Endothelial cell of coronary artery (primary cell): ENCODE data around the gene ZNF287. TPM values are rescaled to one million over a fixed set of nuclear protein-coding genes. Genes with fewer than 3 reads are reported as not detected.

Experiments
- total RNA-seq: library from RNA; depleted of rRNA; stranded (reverse); fragments of >200 nt; gene quantifications from 2 replicates; pipeline ENCODE4 v1.2.3, GENCODE V29; 2014

ZNF287 gene
- 2.5 and 3.9 TPM in 2 replicates for total RNA-seq

GRCh38 chr17:16568541-16569357, at the start of gene ZNF287:
ZNF287 (minus strand) TSS chr17:16569204; CDS start chr17:16567731, 1,473 bp downstream.

Other genes starting within 250 kb of the ZNF287 start
- 27.0 and 39.9 TPM in 2 replicates for gene CENPV, start 215.7 kb downstream of the ZNF287 start, total RNA-seq
- 2,600 and 3,459 TPM in 2 replicates for gene UBB, start 188.1 kb downstream of the ZNF287 start, total RNA-seq
- 23.5 and 32.3 TPM in 2 replicates for gene TRPV2, start 153.6 kb downstream of the ZNF287 start, total RNA-seq
- gene LRRC75A, start 77.0 kb downstream of the ZNF287 start, total RNA-seq, result 1.5 and 2.0 TPM in 2 replicates
- gene ZNF624, start 84.6 kb upstream of the ZNF287 start, total RNA-seq, result 3.8 and 5.1 TPM in 2 replicates
- 1.2 and 27.3 TPM in 2 replicates for gene CCDC144A, start 121.0 kb upstream of the ZNF287 start, total RNA-seq